ENCODE results near the gene CRNN. TPM values are rescaled to one million over a fixed set of nuclear protein-coding genes. Genes with fewer than 3 reads are reported as not detected.

CRNN gene
- total RNA-seq, 1 donor from 2014 or later = not detected

GRCh38 chr1:152419917-152420316, 5.9 kb upstream of the CRNN start:
- no peak for DNase-seq

GRCh38 chr1:152415454-152416227, 1.6 kb upstream of the CRNN start:
- DNase-seq = no peak

- no peak for DNase-seq
Measured at GRCh38 chr1:152412756-152413155, 1.3 kb downstream of the CRNN start.

- DNase-seq = no peak
Measured at GRCh38 chr1:152411134-152411533, 2.9 kb downstream of the CRNN start.

GRCh38 chr1:152410599-152410998, 3.5 kb downstream of the CRNN start:
- DNase-seq = no peak

- no peak for DNase-seq
Measured at GRCh38 chr1:152410028-152410427, 4.0 kb downstream of the CRNN start.

GRCh38 chr1:152408664-152409063, 5.4 kb downstream of the CRNN start:
- DNase-seq = no peak

- DNase-seq = no peak
Measured at GRCh38 chr1:152398812-152399698, 15.0 kb downstream of the CRNN start.

- DNase-seq = no peak
Measured at GRCh38 chr1:152397474-152397873, 16.6 kb downstream of the CRNN start.

GRCh38 chr1:152394151-152394550, 19.9 kb downstream of the CRNN start:
- DNase-seq = no peak

- no peak for DNase-seq
Measured at GRCh38 chr1:152392909-152393308, 21.2 kb downstream of the CRNN start.

GRCh38 chr1:152388889-152389288, 25.2 kb downstream of the CRNN start:
- no peak for DNase-seq

- no peak for DNase-seq
Measured at GRCh38 chr1:152386940-152387339, 27.1 kb downstream of the CRNN start.

- DNase-seq = no peak
Measured at GRCh38 chr1:152380932-152381331, 33.1 kb downstream of the CRNN start.

GRCh38 chr1:152374451-152374850, 39.6 kb downstream of the CRNN start:
- no peak for DNase-seq

- DNase-seq = no peak
Measured at GRCh38 chr1:152372672-152373071, 41.4 kb downstream of the CRNN start.

- DNase-seq = no peak
Measured at GRCh38 chr1:152367436-152367835, 46.6 kb downstream of the CRNN start.

GRCh38 chr1:152359906-152360305, 54.2 kb downstream of the CRNN start, which contains the start of gene FLG2:
Gene FLG2 (minus strand): TSS chr1:152360006. CDS start chr1:152358884, 1,122 bp downstream.
- no peak for DNase-seq

Small RNA genes within 50 kb of the gene (small RNA-seq; reads per million reads assigned to genes)
- not detected for gene HMGN3P1

Other genes starting within 250 kb of the CRNN start
- not detected for gene HRNR, start 190.1 kb downstream of the CRNN start, total RNA-seq
- gene FLG, start 89.0 kb downstream of the CRNN start, total RNA-seq = not detected
- gene FLG2, start 54.3 kb downstream of the CRNN start, total RNA-seq = not detected
- gene LCE5A, start 96.5 kb upstream of the CRNN start, total RNA-seq = not detected
- gene CRCT1, start 100.2 kb upstream of the CRNN start, total RNA-seq = not detected
- not detected for gene LCE3E, start 152.5 kb upstream of the CRNN start, total RNA-seq
- gene LCE3D, start 166.3 kb upstream of the CRNN start, total RNA-seq = not detected
- not detected for gene LCE3C, start 186.0 kb upstream of the CRNN start, total RNA-seq
- not detected for gene LCE3B, start 199.5 kb upstream of the CRNN start, total RNA-seq
- gene LCE3A, start 208.8 kb upstream of the CRNN start, total RNA-seq = not detected
- not detected for gene LCE2D, start 249.1 kb upstream of the CRNN start, total RNA-seq

Measured in occipital lobe (tissue), 3 donors.